ENCODE results near the gene LDB2.
A peak's percentile ranks its signal among the peaks of the same experiment; 100 is the strongest.

The LDB2 gene

GRCh38 chr4:16483540-16483939 is 414.9 kb downstream of the LDB2 start:
- no peak for DNase-seq (ENCODE audit: low spot score)

- DNase-seq (ENCODE audit: low spot score) = no peak
Observed at GRCh38 chr4:16480011-16480410, 418.4 kb downstream of the LDB2 start.

GRCh38 chr4:16472537-16472936 is 425.9 kb downstream of the LDB2 start:
- no peak for DNase-seq (ENCODE audit: low spot score)

- no peak for DNase-seq (ENCODE audit: low spot score)
Observed at GRCh38 chr4:16467061-16467460, 431.4 kb downstream of the LDB2 start.

- DNase-seq (ENCODE audit: low spot score) = no peak
Observed at GRCh38 chr4:16466581-16466980, 431.9 kb downstream of the LDB2 start.

GRCh38 chr4:16464651-16465050 is 433.8 kb downstream of the LDB2 start:
- no peak for DNase-seq (ENCODE audit: low spot score)

- DNase-seq (ENCODE audit: low spot score) = no peak
Observed at GRCh38 chr4:16462656-16463055, 435.8 kb downstream of the LDB2 start.

- DNase-seq (ENCODE audit: low spot score) = peak; percentile 13
Observed at GRCh38 chr4:16461362-16461761, 437.1 kb downstream of the LDB2 start.

- no peak for DNase-seq (ENCODE audit: low spot score)
Observed at GRCh38 chr4:16457944-16458343, 440.5 kb downstream of the LDB2 start.

Data from RKO (cell line).